H1 (cell line): ENCODE data around the gene TPRA1. TPM values are rescaled to one million over a fixed set of nuclear protein-coding genes. Genes with fewer than 3 reads are reported as not detected.
A peak's percentile ranks its signal among the peaks of the same experiment; 100 is the strongest.

Experiments
- ASH2L ChIP-seq: fragments of 200-600, 300-600 bp; sonication (generic); IDR thresholded peaks from one replicate; pipeline ENCODE4 v1.7.1; 2017; ENCODE audit warnings: low read length
- polyA plus RNA-seq, 7 experiments: library from polyadenylated mRNA; depleted of rRNA in 3 of 7; stranded (reverse) in 5 of 7; unstranded in 2 of 7; fragments of >200 nt in 5 of 7; fragments of 200-250 nt in 2 of 7; gene quantifications; 1 replicate in 5 of 7; 2 replicates in 1 of 7; 4 replicates in 1 of 7; pipeline versions ENCODE4 v1.2.1 to v1.2.3, GENCODE V29; 2011 to 2013; ENCODE audit warnings: missing spikeins in 2 of 7, mixed read lengths in 2 of 7
- total RNA-seq: library from RNA; stranded (reverse); fragmentation: NEBNext Ultra II Directional; extraction: Animal tissue kit (Norgen Biotek cat#: 25700); gene quantifications from 2 replicates; pipeline ENCODE4 v1.2.1, GENCODE V29; 2021
- TF ChIP-seq, protein P1 (sequence below): IDR thresholded peaks from 2 replicates; pipeline ENCODE4 v1.6.1; 2012; ENCODE audit warnings: low read length, inconsistent platforms
- TF ChIP-seq, protein P2 (sequence below): IDR thresholded peaks from 2 replicates; pipeline ENCODE4 v1.6.1; 2012; ENCODE audit warnings: inconsistent platforms

Gene TPRA1
- total and polyA plus RNA-seq, 2 of the 8 experiments (the other 6 are each of a cell fraction or from before 2014, with no cell fraction given): 18.8 to 38.5 TPM

DNA sequence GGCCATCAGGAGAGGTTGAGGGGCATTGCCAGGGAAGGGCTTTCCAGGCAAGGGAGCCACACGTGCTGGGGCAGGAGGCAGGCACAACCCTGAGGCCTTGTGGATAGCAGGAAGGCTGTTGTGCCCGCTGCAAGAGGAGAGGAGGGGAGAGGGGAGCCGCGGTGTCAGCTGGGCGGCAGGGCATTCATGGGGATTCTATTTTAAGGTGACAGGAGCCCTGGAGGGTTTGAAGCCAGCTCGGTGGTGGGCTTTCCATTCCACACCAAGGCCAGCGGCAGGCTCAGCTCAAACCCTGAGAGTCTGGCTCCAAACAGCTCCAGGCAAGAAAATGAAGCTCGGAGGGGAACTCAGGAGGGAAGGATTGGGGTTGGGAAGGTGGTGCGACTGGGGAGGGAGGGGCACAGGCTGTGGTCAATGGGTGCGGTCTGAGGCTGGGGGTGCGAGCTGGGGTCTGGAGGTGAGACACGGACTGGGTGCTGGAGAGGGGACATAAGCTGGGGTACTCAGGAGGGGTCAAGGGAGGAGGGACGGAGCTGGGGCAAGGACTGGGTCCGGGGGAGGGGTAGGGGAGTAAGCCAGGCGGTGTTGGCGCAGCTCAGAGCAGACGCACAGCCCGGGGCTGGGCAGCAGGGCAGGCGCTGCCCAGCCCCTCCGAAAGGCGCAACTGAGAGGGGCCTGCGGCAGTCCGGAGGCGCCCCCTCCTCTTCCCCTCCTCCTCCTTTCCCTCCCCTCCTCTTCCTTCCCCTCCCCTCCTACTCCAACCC is 43.4 kb downstream of the TPRA1 start (continued):
- TF ChIP-seq, protein P1, sequence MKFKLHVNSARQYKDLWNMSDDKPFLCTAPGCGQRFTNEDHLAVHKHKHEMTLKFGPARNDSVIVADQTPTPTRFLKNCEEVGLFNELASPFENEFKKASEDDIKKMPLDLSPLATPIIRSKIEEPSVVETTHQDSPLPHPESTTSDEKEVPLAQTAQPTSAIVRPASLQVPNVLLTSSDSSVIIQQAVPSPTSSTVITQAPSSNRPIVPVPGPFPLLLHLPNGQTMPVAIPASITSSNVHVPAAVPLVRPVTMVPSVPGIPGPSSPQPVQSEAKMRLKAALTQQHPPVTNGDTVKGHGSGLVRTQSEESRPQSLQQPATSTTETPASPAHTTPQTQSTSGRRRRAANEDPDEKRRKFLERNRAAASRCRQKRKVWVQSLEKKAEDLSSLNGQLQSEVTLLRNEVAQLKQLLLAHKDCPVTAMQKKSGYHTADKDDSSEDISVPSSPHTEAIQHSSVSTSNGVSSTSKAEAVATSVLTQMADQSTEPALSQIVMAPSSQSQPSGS: no peak
- TF ChIP-seq ASH2L: peak; percentile 74
- TF ChIP-seq, protein P2, sequence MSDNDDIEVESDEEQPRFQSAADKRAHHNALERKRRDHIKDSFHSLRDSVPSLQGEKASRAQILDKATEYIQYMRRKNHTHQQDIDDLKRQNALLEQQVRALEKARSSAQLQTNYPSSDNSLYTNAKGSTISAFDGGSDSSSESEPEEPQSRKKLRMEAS: peak; percentile 64
